Measurements from ENCODE around the gene DDX10. TPM values are rescaled to one million over a fixed set of nuclear protein-coding genes. Genes with fewer than 3 reads are reported as not detected.

Gene DDX10
- total and polyA plus RNA-seq, 7 donors = 12.0 to 41.0 (median 18.2) TPM

- no peaks in the 10 kb centered on the region for H3K4me1 ChIP-seq
- TF ChIP-seq EP300 (IDR thresholded peaks at IDR 0.05) (no peak), POLR2AphosphoS5 (IDR thresholded peaks at IDR 0.05) (no peak), CTCF (IDR thresholded peaks at IDR 0.05) (no peak), POLR2A (IDR thresholded peaks at IDR 0.05) (no peak)
- no peak overlapping the region for H3K27ac ChIP-seq
- 83 to 89% methylated on average over 6 of the region's 6 CpGs for WGBS, 2 donors
- no peak for DNase-seq
- H3K36me3 ChIP-seq = no peaks in the 10 kb centered on the region
- intact Hi-C loops (cut with DNase I) = no loop called here
- no peaks in the 10 kb centered on the region for H3K9me3 ChIP-seq
- no peak overlapping the region for H3K4me3 ChIP-seq
- no peaks in the 10 kb centered on the region for H3K27me3 ChIP-seq
These were observed 101.8 kb downstream of the DDX10 start for GRCh38 chr11:108766596-108767173.

- H3K27ac ChIP-seq = no peak overlapping the region
- no peak for DNase-seq
- TF ChIP-seq CTCF (IDR thresholded peaks at IDR 0.05) = no peak
- no peak for TF ChIP-seq POLR2A (IDR thresholded peaks at IDR 0.05)
- TF ChIP-seq POLR2AphosphoS5 (IDR thresholded peaks at IDR 0.05) = no peak
- no peak for TF ChIP-seq EP300 (IDR thresholded peaks at IDR 0.05)
- intact Hi-C loops (cut with DNase I) = no loop called here
- H3K9me3 ChIP-seq = no peaks in the 10 kb centered on the region
- no peaks in the 10 kb centered on the region for H3K27me3 ChIP-seq
- no peaks in the 10 kb centered on the region for H3K36me3 ChIP-seq
- no peak overlapping the region for H3K4me3 ChIP-seq
- H3K4me1 ChIP-seq = no peaks in the 10 kb centered on the region
- WGBS, 2 donors = 87 to 90% methylated on average over 3 of the region's 3 CpGs
These were observed 103.5 kb downstream of the DDX10 start for GRCh38 chr11:108768370-108768769.

- Histone ChIP-seq H3K36me3 (no peaks in the 10 kb centered on the region), H3K27me3 (no peaks in the 10 kb centered on the region), H3K27ac (no peak overlapping the region), H3K4me3 (no peak overlapping the region), H3K9me3 (no peaks in the 10 kb centered on the region), H3K4me1 (peaks cover 0 to 3% (median 0%) of the 10 kb centered on the region in 4 donors)
- DNase-seq = no peak
- intact Hi-C loops (cut with DNase I) = no loop called here
- TF ChIP-seq CTCF (IDR thresholded peaks at IDR 0.05) (no peak), EP300 (IDR thresholded peaks at IDR 0.05) (no peak), POLR2A (IDR thresholded peaks at IDR 0.05) (no peak), POLR2AphosphoS5 (IDR thresholded peaks at IDR 0.05) (no peak)
- WGBS, 2 donors = 87 to 90% methylated on average over 1 of the region's 1 CpG
These were observed 104.1 kb downstream of the DDX10 start for GRCh38 chr11:108768964-108769363.

- no peak for TF ChIP-seq EP300 (IDR thresholded peaks at IDR 0.05)
- no peak for TF ChIP-seq POLR2AphosphoS5 (IDR thresholded peaks at IDR 0.05)
- no peak for TF ChIP-seq POLR2A (IDR thresholded peaks at IDR 0.05)
- no peak for TF ChIP-seq CTCF (IDR thresholded peaks at IDR 0.05)
- H3K4me1 ChIP-seq = peaks cover 0 to 10% (median 0%) of the 10 kb centered on the region in 4 donors
- H3K9me3 ChIP-seq = no peaks in the 10 kb centered on the region
- no peak overlapping the region for H3K27ac ChIP-seq
- no peaks in the 10 kb centered on the region for H3K36me3 ChIP-seq
- 61 to 78% methylated on average over 5 of the region's 5 CpGs for WGBS, 2 donors
- no peak for DNase-seq
- H3K4me3 ChIP-seq = no peak overlapping the region
- intact Hi-C loops (cut with DNase I) = no loop called here
- no peaks in the 10 kb centered on the region for H3K27me3 ChIP-seq
These were observed 109.3 kb downstream of the DDX10 start for GRCh38 chr11:108774037-108774730.
